AG10803 (cell line): ENCODE measurements around the gene SLC25A38.
"Not testable (repeated sequence)": the region's sequence is repeated elsewhere in the genome, so short reads cannot be mapped to it uniquely, and the experiment has no call there.

Experiments used
- DNase-seq: peaks from one replicate; pipeline ENCODE4 v3.0.0; 2010; ENCODE audit warnings: low read depth
- H3K4me3 ChIP-seq: 2 replicates; pipeline ENCODE4 v1.5.1; 2011; ENCODE audit warnings: mild to moderate bottlenecking, low read length, control low read depth
- CTCF ChIP-seq: conservative IDR thresholded peaks from 2 replicates; pipeline ENCODE4 v1.5.1; 2011; ENCODE audit warnings: mild to moderate bottlenecking, low read length, control low read depth, inconsistent platforms

SLC25A38 gene

GRCh38 chr3:39408493-39409372 is 25.6 kb downstream of the SLC25A38 start:
- no peak for DNase-seq
- no peak for TF ChIP-seq CTCF
- H3K4me3 ChIP-seq = no peak overlapping the region

DNA sequence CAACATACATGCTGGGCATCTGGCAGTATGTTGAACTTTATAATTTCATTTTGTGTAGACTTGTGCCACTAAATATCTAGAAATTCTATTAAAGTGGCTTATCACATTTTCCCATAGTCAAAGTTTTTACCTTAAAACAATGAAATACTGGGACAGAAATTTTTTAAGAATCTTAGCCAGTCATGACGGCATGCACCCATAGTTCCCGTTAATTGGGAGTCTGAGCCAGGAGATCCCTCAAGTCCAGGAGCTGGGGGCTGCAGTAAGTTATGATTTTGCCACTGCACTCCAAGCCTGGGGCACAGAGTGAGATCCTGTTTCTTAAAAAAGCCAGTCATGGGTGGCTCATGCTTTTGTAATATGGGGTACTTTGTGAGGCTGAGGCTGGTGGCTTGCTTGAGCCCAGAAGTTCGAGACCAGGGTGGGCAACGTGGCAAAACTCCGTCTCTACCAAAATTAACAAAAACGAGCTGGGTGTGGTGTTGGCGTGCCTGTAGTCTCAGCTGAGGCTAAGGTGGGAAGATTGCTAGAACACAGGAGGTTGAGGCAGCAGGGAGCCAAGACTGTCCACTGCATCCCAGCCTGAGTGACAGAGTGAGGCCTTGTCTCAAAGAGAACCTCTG is 26.5 kb downstream of the SLC25A38 start:
- no peak for DNase-seq
- no peak overlapping the region for H3K4me3 ChIP-seq
- TF ChIP-seq CTCF = no peak

GRCh38 chr3:39410893-39411292 is 27.7 kb downstream of the SLC25A38 start:
- no peak for TF ChIP-seq CTCF
- DNase-seq = no peak
- no peak overlapping the region for H3K4me3 ChIP-seq

- no peak for DNase-seq
- no peak overlapping the region for H3K4me3 ChIP-seq
- TF ChIP-seq CTCF = no peak
Measured at GRCh38 chr3:39412668-39413260, 29.6 kb downstream of the SLC25A38 start.

DNA sequence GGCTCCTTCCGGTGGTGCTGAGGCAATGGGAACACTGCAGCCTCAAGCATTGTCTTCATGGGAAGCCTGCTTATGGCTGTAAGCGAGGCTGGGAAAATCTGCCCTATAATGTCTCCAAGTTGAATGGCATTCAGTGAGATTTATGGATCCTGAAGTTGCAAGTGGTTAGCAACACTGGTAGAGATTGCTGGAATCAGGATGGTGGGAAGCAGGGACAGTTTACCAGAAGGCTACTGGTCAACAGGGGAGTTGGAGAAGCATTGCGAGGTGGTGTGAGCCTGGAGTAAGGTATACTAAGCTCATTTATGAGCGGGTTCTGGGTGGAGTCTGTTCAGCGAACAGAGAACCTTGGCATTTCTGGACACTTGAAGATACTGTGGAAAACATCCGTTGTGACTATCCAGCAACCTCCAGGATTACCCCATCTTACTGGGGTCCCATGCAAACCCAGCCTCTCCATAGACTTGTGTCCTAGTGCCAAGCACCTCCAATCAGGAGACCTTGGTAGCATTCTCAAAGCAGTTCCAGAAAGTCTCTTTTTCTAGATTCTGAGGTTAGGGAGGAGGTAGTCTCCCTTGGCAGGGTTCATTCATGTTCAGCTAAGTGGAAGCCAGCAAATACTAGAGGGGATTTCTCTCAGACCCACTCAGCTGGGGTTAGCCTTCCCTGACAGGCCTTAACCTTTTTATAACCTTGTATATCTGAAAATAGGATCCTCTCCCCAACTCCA is 30.7 kb downstream of the SLC25A38 start:
- no peak for TF ChIP-seq CTCF
- H3K4me3 ChIP-seq = no peak overlapping the region
- DNase-seq = peak; percentile 45

DNA sequence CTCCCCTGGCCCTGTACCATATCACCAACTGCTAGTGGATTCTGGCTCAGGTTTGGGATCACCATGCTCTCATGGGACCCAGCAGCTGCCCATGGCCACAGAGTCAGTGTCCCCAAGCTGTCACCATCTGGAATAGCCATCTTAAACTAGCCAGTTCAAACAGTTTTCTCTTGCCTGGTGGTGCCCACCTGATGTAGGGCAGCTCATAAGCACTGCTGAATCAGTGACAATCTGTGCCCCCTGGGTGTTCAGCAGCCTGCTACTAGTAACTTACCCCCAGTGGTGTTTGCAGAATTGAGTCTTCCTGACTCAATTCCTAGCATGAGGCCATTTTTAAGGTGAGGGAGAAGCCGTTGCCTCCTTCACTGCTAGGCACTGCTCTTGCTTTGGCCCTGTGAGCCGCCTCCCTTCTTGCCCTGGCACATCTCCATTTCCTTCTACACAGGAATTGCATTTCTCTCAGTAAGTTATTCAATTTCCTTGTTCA is 31.3 kb downstream of the SLC25A38 start:
- DNase-seq = no peak
- TF ChIP-seq CTCF = no peak

GRCh38 chr3:39415302-39415701 is 32.1 kb downstream of the SLC25A38 start:
- H3K4me3 ChIP-seq, DNase-seq: not testable (repeated sequence)

More for the DNA sequence above, 31.3 kb downstream of the SLC25A38 start:
- no peak overlapping the region for H3K4me3 ChIP-seq
